Tibial nerve (tissue), 4 donors: ENCODE results near the gene AIF1.

ENCODE experiments used
- CTCF ChIP-seq, 5 experiments: fragments of 200-600 bp in 3 of 5; fragments of 450-650 bp in 2 of 5; sonication (generic) in 3 of 5; IDR thresholded peaks; one replicate each; pipeline ENCODE4 v1.5.1; 2016 to 2019; ENCODE audit warnings: antibody characterized with exemption in 5 of 5, mild to moderate bottlenecking in 3 of 5, moderate library complexity in 2 of 5
- EP300 ChIP-seq, 2 donors: sonication (generic); formaldehyde crosslinking; IDR thresholded peaks; one replicate each; pipeline ENCODE4 v1.6.1; 2017; ENCODE audit warnings: antibody characterized with exemption in 2 of 2, mild to moderate bottlenecking in 1 of 2
- POLR2A ChIP-seq, 2 donors: fragments of 450-650 bp; IDR thresholded peaks; one replicate each; pipeline ENCODE4 v1.6.1; 2017; ENCODE audit warnings: antibody characterized with exemption in 2 of 2, mild to moderate bottlenecking in 2 of 2, moderate library complexity in 2 of 2

DNA sequence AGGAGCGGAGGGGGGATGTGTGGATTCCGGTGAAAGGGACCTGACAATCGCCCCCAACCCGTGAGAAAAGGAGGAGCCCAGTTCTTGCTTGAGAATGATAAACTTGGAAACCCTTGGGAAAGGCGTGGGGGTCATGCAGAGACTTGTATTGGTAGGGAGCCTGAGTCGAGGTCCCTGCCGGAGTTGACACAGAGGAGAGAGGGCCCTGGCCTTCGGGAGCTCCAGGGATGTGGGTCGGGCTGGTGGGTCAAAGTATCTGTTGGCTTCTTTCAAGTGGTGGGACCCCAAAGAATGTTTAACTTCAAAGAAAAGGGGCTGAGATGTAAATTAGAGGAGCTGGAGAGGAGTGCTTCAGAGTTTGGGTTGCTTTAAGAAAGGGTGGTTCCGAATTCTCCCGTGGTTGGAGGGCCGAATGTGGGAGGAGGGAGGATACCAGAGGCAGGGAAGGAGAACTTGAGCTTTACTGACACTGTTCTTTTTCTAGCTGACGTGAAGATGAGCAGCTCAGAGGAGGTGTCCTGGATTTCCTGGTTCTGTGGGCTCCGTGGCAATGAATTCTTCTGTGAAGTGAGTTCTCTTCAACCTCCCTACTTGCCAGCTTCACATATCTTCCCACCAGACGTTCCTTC, 51.4 kb downstream of the AIF1 start:
- TF ChIP-seq POLR2A (IDR thresholded peaks at IDR 0.05) (no peak), CTCF (IDR thresholded peaks at IDR 0.05) (no peak), EP300 (IDR thresholded peaks at IDR 0.05) (no peak)
